ENCODE measurements around the gene PARN. TPM values are rescaled to one million over a fixed set of nuclear protein-coding genes. Genes with fewer than 3 reads are reported as not detected.
"Not testable (repeated sequence)": the region's sequence is repeated elsewhere in the genome, so short reads cannot be mapped to it uniquely, and the experiment has no call there.

The PARN gene
- total RNA-seq, 2 experiments from 2014 or later, result 27.4 to 28.2 TPM

GRCh38 chr16:14579266-14579665 lies 50.8 kb downstream of the PARN start:
- no peaks in the 10 kb centered on the region for H3K27me3 ChIP-seq (ENCODE audit: control insufficient read depth in 1 of 2, insufficient read depth in 2 of 2, low read length in 2 of 2)
- intact Hi-C loops (cut with DNase I, micrococcal nuclease), result no loop called here
- H3K4me1 Mint-ChIP-seq (ENCODE audit: low read depth), result no peaks in the 10 kb centered on the region
- no peak for ATAC-seq (ENCODE audit: poor library complexity)
- CTCF ChIA-PET, result no interaction called here
- H3K27ac ChIP-seq (ENCODE audit: low read depth in 1 of 2, low read length in 2 of 2), result no peak overlapping the region
- no peak overlapping the region for H3K27ac Mint-ChIP-seq
- no peaks in the 10 kb centered on the region for H3K9me3 Mint-ChIP-seq
- no peak for DNase-seq
- H3K4me3 Mint-ChIP-seq, result no peak overlapping the region
- POLR2A ChIA-PET, result no interaction called here
- H3K27me3 Mint-ChIP-seq, result no peaks in the 10 kb centered on the region
- TF ChIP-seq CTCF (IDR thresholded peaks at IDR 0.05), result no peak
- H3K4me1 ChIP-seq (ENCODE audit: insufficient read depth, low read length), result no peaks in the 10 kb centered on the region
- H3K9me3 ChIP-seq (ENCODE audit: control insufficient read depth in 1 of 2, insufficient read depth in 1 of 2, low read length in 2 of 2), result peaks cover 0 to 8% of the 10 kb centered on the region in 2 experiments
- peaks cover 97% of the 10 kb centered on the region for H3K36me3 Mint-ChIP-seq (ENCODE audit: low read depth)
- peaks cover 77% of the 10 kb centered on the region for H3K36me3 ChIP-seq (ENCODE audit: insufficient read depth, low read length)
- no peak overlapping the region for H3K4me3 ChIP-seq (ENCODE audit: low read length)

GRCh38 chr16:14576532-14576931 lies 53.5 kb downstream of the PARN start:
- ChIA-PET CTCF (no interaction called here), POLR2A (no interaction called here)
- H3K27me3 Mint-ChIP-seq, result no peaks in the 10 kb centered on the region
- no peak overlapping the region for H3K4me3 Mint-ChIP-seq
- Histone ChIP-seq H3K4me3 (ENCODE audit: low read length) (no peak overlapping the region), H3K9me3 (ENCODE audit: control insufficient read depth in 1 of 2, insufficient read depth in 1 of 2, low read length in 2 of 2) (peaks cover 0 to 8% of the 10 kb centered on the region in 2 experiments), H3K36me3 (ENCODE audit: insufficient read depth, low read length) (peaks cover 52% of the 10 kb centered on the region), H3K4me1 (ENCODE audit: insufficient read depth, low read length) (no peaks in the 10 kb centered on the region), H3K27ac (ENCODE audit: low read depth in 1 of 2, low read length in 2 of 2) (no peak overlapping the region), H3K27me3 (ENCODE audit: control insufficient read depth in 1 of 2, insufficient read depth in 2 of 2, low read length in 2 of 2) (no peaks in the 10 kb centered on the region)
- DNase-seq (no peak), ATAC-seq (ENCODE audit: poor library complexity) (no peak)
- H3K36me3 Mint-ChIP-seq (ENCODE audit: low read depth), result peaks cover 94% of the 10 kb centered on the region
- H3K27ac Mint-ChIP-seq, result no peak overlapping the region
- H3K9me3 Mint-ChIP-seq, result no peaks in the 10 kb centered on the region
- intact Hi-C loops (cut with DNase I, micrococcal nuclease), result no loop called here
- no peak for TF ChIP-seq CTCF (IDR thresholded peaks at IDR 0.05)
- H3K4me1 Mint-ChIP-seq (ENCODE audit: low read depth), result no peaks in the 10 kb centered on the region

GRCh38 chr16:14576069-14576468 lies 54.0 kb downstream of the PARN start:
- H3K27ac Mint-ChIP-seq, result no peak overlapping the region
- ChIA-PET CTCF (no interaction called here), POLR2A (no interaction called here)
- H3K36me3 Mint-ChIP-seq (ENCODE audit: low read depth), result peaks cover 94% of the 10 kb centered on the region
- Histone ChIP-seq H3K4me1 (ENCODE audit: insufficient read depth, low read length) (no peaks in the 10 kb centered on the region), H3K27me3 (ENCODE audit: control insufficient read depth in 1 of 2, insufficient read depth in 2 of 2, low read length in 2 of 2) (no peaks in the 10 kb centered on the region), H3K9me3 (ENCODE audit: control insufficient read depth in 1 of 2, insufficient read depth in 1 of 2, low read length in 2 of 2) (peaks cover 0 to 8% of the 10 kb centered on the region in 2 experiments), H3K27ac (ENCODE audit: low read depth in 1 of 2, low read length in 2 of 2) (no peak overlapping the region), H3K36me3 (ENCODE audit: insufficient read depth, low read length) (peaks cover 47% of the 10 kb centered on the region), H3K4me3 (ENCODE audit: low read length) (no peak overlapping the region)
- H3K9me3 Mint-ChIP-seq, result no peaks in the 10 kb centered on the region
- H3K27me3 Mint-ChIP-seq, result no peaks in the 10 kb centered on the region
- ATAC-seq (ENCODE audit: poor library complexity) (no peak), DNase-seq (no peak)
- intact Hi-C loops (cut with DNase I, micrococcal nuclease), result no loop called here
- H3K4me3 Mint-ChIP-seq, result no peak overlapping the region
- no peak for TF ChIP-seq CTCF (IDR thresholded peaks at IDR 0.05)
- no peaks in the 10 kb centered on the region for H3K4me1 Mint-ChIP-seq (ENCODE audit: low read depth)

- H3K27ac Mint-ChIP-seq; H3K27ac ChIP-seq (ENCODE audit: low read depth in 1 of 2, low read length in 2 of 2); intact Hi-C loops (cut with DNase I, micrococcal nuclease); H3K4me3 ChIP-seq (ENCODE audit: low read length); H3K4me3 Mint-ChIP-seq; H3K27me3 ChIP-seq (ENCODE audit: control insufficient read depth in 1 of 2, insufficient read depth in 2 of 2, low read length in 2 of 2); H3K4me1 ChIP-seq (ENCODE audit: insufficient read depth, low read length); CTCF ChIA-PET; H3K4me1 Mint-ChIP-seq (ENCODE audit: low read depth); POLR2A ChIA-PET; DNase-seq; ATAC-seq (ENCODE audit: poor library complexity); H3K9me3 ChIP-seq (ENCODE audit: control insufficient read depth in 1 of 2, insufficient read depth in 1 of 2, low read length in 2 of 2); H3K27me3 Mint-ChIP-seq; H3K9me3 Mint-ChIP-seq: not testable (repeated sequence)
- H3K36me3 Mint-ChIP-seq (ENCODE audit: low read depth), result peaks cover 82% of the 10 kb centered on the region
- peaks cover 37% of the 10 kb centered on the region for H3K36me3 ChIP-seq (ENCODE audit: insufficient read depth, low read length)
Observed at GRCh38 chr16:14574698-14575415, 55.2 kb downstream of the PARN start.

Measured in CD4-positive, alpha-beta T cell (primary cell).